ENCODE measurements around the gene ZNF672. TPM values are rescaled to one million over a fixed set of nuclear protein-coding genes. Genes with fewer than 3 reads are reported as not detected.
"Not testable (repeated sequence)": the region's sequence is repeated elsewhere in the genome, so short reads cannot be mapped to it uniquely, and the experiment has no call there.

ZNF672 gene
- total RNA-seq, 1 donor from 2014 or later, result 53.9 TPM

DNA sequence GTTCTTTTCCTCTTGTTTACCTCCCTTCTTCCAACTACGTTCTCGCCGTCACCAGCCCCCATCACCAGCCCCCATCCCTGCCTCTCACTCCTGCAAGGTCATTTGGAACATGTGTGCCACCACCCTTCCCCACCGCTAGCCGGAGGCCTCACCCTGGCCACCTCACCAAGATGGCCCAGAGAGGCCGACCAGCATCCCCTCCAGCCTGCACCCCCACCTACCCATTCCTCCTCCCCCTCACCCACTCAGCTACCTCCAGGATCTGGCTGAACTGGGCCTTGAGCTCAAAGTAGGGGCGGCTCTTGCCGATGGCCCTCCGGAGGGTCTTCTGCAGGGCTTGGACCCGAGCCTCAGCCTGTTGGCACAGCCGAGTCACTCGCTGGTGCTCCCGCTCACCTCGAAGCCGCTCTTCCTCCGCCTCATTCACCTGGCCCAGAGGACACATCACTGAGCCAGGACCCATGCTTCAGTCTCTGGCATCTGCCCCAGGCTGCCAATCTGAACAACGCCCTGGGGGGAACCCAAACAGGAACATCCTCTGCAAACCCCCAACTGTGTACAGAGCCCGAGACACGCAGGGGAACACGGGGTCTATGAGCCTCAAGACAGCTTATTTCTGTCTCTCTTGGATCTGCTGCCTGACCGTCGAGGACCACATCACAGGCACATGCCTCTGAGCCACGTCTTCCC lies 25.1 kb upstream of the ZNF672 start:
- intact Hi-C loops (cut with micrococcal nuclease), result no loop called here

DNA sequence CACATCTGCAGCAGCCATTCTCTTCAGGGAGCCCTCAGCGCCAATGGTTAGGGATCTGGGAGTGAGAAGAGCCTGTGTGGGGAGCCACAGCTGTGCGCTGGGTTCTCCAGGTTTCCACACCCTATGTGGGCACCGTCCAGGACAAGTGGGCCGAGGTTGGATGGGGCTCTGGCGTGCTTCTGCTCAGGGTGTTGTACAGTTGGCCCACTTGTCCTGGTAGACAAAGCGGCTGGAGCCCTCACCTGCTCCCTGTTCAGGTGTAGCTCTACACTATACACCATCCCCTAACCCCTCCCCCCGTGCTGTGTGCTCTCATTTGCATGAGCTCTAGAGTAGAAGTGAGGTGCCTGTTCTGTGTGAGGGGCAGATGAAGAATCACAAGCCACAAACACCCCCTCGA lies 24.5 kb upstream of the ZNF672 start:
- intact Hi-C loops (cut with micrococcal nuclease), result no loop called here

DNA sequence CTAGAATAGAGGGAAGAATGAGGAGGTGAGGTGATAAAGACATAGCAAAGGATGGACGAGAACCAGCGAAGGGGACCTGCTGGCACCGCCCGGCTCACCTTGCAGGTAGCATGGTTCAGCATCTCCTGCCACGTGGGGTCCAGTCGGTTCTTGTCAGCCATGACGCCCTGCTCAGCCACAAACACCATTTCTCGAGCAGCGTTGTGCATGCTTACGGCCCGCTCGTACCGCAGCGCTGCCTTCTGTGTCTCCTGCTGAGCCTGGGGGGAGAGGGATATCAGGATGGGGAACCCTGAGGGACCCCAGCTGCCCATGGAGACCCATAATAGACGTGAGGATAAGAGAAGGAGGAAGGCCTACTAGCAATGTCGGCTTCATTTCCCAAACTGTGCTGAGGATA lies 23.7 kb upstream of the ZNF672 start:
- intact Hi-C loops (cut with micrococcal nuclease), result no loop called here

DNA sequence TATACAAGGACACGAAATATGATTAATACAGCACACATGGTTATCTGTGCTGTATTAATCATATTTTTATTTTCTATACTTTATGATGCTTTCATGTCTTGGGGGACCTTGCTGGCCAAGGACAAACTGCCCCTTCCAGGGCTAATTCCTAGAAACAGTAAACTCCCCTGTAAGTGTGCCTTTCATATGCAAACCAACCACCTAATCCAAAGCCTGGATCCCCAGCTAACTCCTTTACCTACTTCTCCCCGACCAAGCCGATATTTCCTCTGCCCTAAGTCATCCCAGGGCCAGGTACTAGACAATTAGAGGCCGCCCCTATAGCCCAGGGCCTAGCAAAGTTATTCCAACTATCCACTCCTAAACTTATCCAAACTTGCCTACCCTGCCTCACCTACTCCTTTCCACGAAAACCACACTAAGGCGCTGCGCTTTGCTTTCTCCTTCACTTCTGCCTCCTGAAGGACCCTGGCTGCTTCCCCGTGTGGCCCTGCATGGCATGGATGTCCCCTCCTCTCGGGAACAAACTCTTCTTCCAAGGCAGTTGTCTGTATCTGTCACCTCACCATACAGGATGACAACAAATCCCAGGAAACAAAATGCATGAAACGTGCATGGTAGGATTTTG lies 22.5 kb upstream of the ZNF672 start:
- intact Hi-C loops (cut with micrococcal nuclease), result no loop called here

DNA sequence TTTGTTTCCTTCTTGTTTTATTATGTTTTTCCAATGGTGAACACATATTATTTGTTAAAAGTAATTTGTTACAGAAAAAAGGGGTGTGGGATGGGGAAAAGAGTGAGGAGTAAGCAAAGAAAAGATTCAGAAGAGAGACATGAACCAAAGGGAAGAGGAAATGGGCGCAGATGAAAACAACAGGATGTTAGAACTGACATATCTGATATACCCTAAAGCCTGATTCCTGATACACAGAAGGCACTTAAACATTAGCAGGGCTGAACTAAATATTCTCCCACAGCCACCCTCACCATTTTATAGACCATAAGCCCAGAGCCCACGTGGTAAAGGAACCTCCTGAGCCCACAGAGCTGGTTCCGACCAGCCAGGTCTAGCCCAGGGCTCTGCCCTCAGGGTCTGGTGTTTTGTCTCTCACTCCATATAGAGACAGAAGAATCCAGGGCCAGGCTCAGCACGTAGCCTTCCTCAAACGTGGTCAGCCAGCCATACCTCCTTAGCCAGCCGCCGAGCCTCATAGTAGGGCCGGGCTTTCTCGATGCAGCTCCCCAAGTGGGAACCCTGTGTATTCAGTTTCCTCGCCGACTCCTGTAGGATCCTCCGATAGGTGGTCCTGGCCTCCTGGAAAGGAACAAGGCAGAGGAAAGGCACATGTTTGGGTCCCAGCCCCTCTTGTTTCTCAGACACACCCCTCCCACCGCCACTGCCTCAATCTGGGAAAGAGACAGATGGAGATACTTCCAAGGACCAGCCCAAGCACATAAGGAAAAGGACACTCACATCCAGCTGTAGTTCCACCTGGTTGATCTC lies 21.8 kb upstream of the ZNF672 start:
- intact Hi-C loops (cut with micrococcal nuclease), result no loop called here

DNA sequence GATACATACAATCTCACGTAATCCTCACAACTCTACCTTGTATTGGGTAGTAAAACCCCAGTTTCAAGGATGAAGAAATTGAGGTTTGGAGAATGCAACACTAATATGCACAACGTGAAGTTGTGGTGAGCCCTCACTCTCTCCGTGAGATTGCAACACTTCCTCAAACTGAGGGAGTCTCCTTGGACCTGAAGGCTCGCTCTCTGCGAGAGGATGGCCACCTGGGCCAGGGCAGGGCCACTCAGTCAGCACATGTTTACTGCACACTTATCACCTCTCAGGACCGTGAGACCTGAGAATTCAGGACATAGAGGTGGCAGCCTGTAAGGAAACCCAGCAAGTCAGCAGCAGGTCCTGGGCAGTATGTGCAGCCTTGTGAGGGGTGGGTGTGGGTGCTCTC lies 21.0 kb upstream of the ZNF672 start:
- intact Hi-C loops (cut with micrococcal nuclease), result no loop called here

DNA sequence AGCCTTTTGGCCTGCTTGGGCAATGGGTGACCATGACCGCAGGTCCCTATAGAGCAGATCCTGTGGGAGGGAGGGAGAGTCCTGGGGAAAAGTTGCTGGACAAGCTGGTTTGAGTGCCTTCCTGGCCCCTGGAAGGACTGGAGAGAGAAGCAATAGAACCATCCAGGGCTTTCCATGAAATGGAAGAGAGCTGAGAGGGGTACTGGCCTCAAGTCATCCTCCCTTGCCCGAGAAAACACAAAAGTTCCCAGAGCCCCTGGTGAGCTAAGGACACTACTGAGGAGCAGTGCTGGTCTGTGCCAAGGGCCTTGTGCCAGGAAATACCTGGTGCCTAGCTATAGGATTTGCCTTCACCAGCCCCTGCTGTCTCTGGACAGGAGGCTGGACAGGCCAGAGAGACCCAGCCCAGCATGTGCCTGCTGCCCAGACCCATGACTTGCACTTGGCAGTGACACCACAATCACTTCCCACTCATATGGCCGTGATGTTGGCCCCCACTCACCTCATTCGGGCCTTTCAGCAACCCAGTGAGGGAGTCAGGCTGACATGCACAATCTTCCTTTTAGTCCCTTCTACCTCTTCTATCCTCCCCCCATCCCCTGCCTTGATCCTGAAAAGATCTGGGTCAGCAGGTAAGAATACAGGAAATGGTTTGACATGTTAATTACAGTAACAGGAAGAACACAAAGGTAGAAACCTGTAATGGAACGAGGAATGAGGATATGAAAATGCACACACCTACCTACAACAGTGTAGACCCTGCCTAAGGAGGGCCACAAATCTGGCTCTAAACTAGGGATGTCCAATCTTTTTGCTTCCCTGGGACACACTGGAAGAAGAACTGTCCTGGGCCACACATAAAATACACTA lies 19.3 kb upstream of the ZNF672 start:
- intact Hi-C loops (cut with micrococcal nuclease), result no loop called here

DNA sequence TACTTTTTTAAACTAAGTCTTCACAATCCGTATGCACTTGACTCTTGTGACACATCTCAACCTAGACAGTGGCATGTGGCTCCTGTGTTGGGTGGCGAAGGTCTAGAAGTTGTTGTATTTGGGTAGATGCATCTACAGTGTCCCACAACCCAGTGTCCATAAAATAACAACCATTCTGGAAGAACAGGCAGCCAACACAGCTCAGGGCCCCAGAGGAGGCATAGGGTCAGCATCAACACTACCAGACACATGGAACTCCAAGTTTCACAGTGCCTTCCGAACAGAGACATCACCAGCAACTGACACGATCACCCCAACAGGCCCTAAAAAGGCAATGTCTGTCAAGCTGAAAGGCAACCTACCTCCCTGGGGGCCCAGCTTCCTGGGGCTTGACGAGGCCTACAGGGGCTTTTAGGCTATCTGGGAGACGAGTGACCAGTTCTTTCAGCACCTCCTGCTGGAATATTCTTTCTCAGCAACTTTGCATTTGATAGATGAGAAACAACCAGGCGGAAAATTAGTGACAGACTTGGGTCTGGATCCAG lies 17.9 kb upstream of the ZNF672 start:
- intact Hi-C loops (cut with micrococcal nuclease), result no loop called here

DNA sequence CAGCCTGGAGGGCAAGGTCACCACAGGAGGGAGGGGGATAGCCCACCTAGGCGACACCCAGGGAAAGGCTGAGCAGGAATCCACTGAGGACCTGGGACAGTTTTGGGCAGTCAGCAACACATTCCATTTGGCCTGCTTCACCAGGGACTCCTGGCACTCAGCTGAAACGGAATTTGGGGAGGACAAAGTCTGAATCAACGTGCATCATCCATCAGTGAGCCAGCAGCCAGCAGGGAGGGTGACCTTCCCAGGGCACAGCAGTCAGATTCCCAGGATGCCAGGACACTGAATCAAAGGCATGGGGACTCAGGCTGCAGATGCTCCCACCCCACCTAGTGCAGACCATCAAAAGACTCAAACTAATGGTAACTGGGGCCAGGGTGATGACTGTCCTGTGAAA lies 16.9 kb upstream of the ZNF672 start:
- intact Hi-C loops (cut with micrococcal nuclease), result no loop called here

DNA sequence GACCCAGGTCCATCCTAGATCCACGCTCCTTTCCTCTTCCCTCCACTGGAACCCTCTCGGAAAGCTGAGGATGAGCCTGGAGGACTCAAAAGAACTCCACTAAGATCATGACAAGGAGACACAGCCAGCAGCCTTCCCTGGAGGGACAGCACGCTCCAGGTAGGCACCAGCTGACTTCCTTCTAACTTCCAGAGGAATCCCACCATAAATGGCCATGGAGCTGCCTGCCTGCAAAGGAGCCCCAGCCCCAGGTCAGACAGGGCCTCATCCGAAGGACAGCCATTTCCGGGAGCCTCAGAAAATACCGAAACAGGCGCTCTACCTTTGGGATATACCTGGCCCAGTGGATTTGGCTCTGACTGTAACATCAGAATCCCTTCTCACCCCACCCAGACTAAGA lies 16.4 kb upstream of the ZNF672 start:
- intact Hi-C loops (cut with micrococcal nuclease), result no loop called here

DNA sequence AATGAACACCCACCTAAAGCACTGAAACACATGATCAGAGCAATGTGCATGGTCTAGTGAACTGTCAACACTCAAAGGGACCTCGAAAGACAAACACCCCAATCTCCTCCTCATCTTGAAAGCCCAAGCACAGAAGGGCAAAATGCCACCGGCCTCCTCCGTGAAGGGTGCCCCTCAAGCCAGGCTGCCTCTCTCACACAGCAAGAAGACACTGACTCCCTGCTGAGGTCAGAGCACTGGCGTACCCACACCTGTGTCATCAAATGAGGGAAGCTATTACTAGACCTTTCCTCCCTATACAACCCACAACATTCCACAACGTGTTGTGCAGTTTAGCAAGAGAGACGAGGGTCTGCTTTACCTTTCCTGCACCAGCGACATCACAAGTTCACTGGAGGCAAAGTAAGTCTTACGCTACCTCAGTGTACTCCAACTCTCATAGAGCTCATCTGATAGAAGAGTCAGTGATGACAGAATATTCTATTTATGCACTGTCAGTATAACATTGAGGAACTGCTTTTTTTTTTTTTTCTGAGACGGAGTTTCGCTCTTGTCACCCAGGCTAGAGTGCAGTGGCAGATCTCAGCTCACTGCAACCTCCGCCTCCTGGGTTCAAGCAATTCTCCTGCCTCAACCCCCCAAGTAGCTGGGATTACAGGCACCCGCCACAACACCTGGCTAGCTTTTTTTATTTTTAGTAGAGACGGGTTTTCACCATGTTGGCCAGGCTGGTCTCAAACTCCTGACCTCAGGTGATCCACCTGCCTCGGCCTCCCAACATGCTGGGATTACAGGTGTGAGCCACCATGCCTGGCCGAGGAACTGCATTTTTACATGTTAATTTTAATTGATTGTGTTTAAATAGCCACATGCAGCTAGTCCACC lies 15.6 kb upstream of the ZNF672 start:
- intact Hi-C loops (cut with micrococcal nuclease), result no loop called here

DNA sequence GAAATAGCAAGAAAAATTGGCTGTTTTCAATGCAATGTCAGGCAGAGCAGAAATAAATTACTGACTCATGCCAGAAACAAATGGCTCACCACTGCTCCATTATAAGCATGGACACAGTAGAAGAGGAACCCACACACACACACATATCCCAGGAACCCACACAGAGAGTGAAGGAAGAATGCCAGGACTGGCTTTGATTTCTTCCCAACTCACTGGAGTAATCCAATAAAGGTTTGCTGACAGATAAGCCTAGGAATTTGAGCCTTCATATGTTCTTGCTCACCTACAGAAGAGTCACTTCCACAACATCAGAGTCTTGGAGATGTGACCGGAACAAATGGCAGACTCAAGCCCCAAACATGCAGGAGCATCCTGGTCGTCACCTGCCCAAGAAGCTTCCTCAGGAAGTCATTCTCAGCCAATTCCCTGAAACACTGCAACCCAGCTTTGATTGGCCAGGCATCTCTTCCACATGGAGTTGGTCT lies 14.5 kb upstream of the ZNF672 start:
- intact Hi-C loops (cut with micrococcal nuclease), result no loop called here

DNA sequence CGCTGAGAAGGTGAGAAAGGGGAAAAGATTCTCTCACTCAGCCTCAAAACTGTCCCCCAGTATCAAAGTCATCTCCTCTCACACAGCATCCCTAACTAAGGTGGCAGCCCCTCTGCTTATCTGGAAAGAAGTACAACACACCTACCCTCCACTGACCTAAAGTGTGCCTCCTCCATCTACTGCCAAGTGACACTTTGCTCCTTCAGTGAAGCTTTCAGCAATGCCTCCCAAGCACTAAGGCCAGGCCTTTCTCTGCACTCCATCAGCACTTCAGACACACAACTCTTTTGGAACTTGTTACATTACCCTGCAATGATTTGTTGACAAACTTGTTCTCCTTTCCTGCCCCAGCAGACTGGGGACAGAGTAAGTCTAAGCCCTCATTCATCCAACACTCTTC lies 13.7 kb upstream of the ZNF672 start:
- intact Hi-C loops (cut with micrococcal nuclease), result no loop called here

DNA sequence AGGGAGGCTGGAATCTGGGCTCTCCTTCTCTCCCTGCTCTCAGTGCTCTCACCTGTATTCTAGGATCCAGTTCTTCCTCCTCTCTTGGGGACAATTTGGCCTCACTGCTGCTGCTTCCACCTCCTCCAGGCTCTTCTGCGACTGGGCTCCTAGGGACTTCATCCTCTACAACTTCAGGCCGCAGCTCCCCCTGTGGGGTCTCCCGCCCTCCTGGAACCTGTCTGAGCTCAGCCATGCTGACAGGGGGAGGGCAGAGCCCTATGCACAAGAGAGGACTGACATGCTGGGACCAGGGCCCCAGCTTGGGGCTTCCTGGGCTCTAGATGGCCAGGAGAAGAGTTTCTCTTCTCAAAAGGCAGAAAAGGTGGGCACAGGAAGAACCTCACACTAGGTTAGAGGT lies 13.3 kb upstream of the ZNF672 start:
- intact Hi-C loops (cut with micrococcal nuclease), result loop anchor here (5.0 kb wide), 2 partner anchors 342 to 1722 kb away; partner anchors contain the start of gene ZNF669

DNA sequence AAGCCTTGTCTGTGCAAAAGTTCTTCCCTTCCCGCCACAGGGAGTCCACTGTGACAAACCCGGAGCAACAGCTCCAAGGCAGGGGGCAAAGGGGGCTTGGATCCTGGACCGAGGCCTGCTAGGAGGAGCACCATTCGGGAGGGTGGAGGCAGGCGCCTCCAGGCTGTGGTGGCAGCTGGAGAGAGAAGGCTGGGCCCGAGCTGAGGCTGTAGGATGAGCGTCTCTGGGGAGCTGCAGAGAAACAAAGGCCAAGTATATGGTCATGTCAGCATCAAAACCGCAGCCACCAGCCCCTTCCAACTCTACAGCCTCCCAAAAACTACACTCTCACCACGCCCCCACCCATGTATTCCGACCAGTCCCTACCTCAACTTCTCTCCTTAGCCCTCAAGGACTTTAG lies 12.9 kb upstream of the ZNF672 start:
- intact Hi-C loops (cut with micrococcal nuclease), result loop anchor here (5.0 kb wide), 2 partner anchors 343 to 1723 kb away; partner anchors contain the start of gene ZNF669

DNA sequence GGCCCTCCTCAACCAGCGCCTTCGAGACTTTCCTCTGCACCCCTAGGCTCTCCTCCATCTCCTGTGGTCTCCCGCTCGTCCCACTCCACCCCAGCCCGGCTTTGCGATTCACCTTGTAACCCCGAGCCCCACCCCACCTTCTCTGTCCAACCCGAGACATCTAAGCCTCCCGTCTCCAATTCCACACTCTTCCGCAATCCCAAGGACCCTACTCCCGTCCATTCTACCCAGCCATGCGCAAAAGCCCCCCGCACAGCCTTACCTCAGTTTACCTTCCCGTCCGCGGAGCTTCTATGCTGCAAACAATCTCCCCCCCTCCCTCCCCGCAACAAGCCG lies 12.5 kb upstream of the ZNF672 start:
- intact Hi-C loops (cut with micrococcal nuclease), result loop anchor here (5.0 kb wide), 2 partner anchors 343 to 1723 kb away; partner anchors contain the start of gene ZNF669

DNA sequence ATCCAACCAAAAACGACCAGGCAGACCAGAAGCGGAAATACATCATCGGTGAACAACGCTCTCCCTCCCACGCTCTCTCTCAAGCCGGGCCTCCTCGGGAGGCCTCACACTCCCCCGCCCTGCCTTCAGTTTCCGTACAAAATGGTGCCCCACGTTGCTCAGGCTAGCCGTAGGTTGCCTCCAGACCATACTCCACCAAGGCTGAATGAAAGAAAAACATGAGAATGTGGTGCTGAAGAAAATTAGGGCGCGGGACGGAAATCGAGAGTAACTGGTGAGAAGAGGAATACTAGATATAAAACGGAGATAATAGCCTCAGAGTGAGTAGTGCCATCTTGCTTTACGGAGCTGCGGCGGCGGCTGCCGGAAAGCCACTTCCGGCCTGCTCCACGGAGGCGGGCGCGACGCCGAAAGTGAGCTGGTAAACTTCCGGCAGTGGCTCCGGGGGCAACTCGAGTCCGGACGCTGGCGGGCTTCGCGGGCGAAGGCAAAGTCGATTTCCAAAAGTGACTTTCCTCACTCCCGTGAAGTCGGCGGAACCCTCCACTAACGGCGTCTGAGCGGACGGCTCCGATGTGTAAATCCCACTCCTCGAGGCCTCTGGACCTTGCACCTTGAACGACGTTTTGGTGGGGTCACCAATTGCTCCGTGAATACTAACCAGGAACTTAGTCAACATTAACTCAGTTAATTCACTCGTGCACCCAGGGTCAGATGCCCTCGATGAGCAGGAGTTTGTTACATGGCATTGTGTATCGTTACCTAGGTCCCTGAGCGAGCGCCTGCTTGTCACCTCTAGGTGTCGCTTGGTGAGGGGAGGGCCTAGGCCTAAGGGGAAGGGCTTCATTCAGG lies 11.9 kb upstream of the ZNF672 start, which contains the start of gene SH3BP5L:
Gene SH3BP5L, minus strand, starts transcription at position 7 of the 852 bp plus-strand sequence. CDS start 980 bp downstream, outside the sequence.
- intact Hi-C loops (cut with micrococcal nuclease), result loop anchor here (1.0 to 5.0 kb wide), 10 partner anchors 12 to 1895 kb away; partner anchors contain the start of genes AHCTF1, PGBD2, ZNF669 and ZNF672

DNA sequence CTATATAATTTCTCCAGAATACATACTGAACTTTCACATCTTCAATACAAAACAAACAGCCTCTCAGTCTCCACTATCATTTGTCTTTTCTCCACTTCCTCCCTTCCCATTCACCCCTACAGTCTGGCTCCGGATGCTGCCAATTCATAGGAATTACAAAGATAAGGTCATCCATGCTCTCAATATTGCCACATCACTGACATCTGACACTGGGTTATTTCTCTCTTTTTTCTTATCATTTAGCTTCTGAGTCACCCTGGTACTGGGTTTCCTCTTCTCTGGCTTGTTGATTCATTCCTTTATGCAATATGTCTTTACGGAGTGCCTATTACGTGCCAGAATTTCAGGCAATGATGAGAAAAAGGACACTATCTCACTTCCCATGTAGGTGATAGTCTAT lies 9.2 kb upstream of the ZNF672 start:
- intact Hi-C loops (cut with micrococcal nuclease), result loop anchor here (5.0 kb wide), 2 partner anchors 347 to 1727 kb away; partner anchors contain the start of gene ZNF669

DNA sequence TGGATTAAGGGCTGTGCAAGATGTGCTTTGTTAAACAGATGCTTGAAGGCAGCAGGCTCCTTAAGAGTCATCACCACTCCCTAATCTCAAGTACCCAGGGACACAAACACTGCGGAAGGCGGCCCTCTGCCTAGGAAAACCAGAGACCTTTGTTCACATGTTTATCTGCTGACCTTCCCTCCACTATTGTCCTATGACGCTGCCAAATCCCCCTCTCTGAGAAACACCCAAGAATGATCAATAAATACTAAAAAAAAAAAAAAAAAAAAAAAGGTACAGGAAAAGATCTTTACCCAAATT lies 7.4 kb upstream of the ZNF672 start:
- intact Hi-C loops (cut with micrococcal nuclease), result not testable (repeated sequence)
